CD4-positive, alpha-beta T cell treated with Interferon gamma for 1 hour (primary cell): ENCODE data around the gene PRICKLE2.

Experiments used
- DNase-seq: peaks from one replicate; pipeline ENCODE4 v3.0.0-alpha.2; 2020

PRICKLE2 gene

GRCh38 chr3:64152676-64153466 lies 72.4 kb downstream of the PRICKLE2 start:
- DNase-seq: no peak

- no peak for DNase-seq
Observed at GRCh38 chr3:64152086-64152485, 73.2 kb downstream of the PRICKLE2 start.

- DNase-seq: no peak
Observed at GRCh38 chr3:64151342-64151871, 73.9 kb downstream of the PRICKLE2 start.

GRCh38 chr3:64150623-64151207 lies 74.6 kb downstream of the PRICKLE2 start:
- DNase-seq: no peak

GRCh38 chr3:64149886-64150285 lies 75.4 kb downstream of the PRICKLE2 start:
- DNase-seq: no peak

GRCh38 chr3:64148955-64149653 lies 76.2 kb downstream of the PRICKLE2 start:
- no peak for DNase-seq

GRCh38 chr3:64147211-64147610 lies 78.1 kb downstream of the PRICKLE2 start:
- DNase-seq: no peak

- no peak for DNase-seq
Observed at GRCh38 chr3:64145438-64145837, 79.8 kb downstream of the PRICKLE2 start.

- no peak for DNase-seq
Observed at GRCh38 chr3:64144241-64144900, 80.9 kb downstream of the PRICKLE2 start.

- no peak for DNase-seq
Observed at GRCh38 chr3:64143409-64144130, 81.7 kb downstream of the PRICKLE2 start.

GRCh38 chr3:64141476-64141875 lies 83.8 kb downstream of the PRICKLE2 start:
- DNase-seq: no peak

GRCh38 chr3:64140651-64141050 lies 84.6 kb downstream of the PRICKLE2 start:
- DNase-seq: no peak

GRCh38 chr3:64138656-64139375 lies 86.5 kb downstream of the PRICKLE2 start:
- DNase-seq: no peak

- no peak for DNase-seq
Observed at GRCh38 chr3:64138046-64138445, 87.2 kb downstream of the PRICKLE2 start.

GRCh38 chr3:64134882-64135281 lies 90.4 kb downstream of the PRICKLE2 start:
- no peak for DNase-seq

GRCh38 chr3:64133987-64134386 lies 91.3 kb downstream of the PRICKLE2 start:
- DNase-seq: no peak

GRCh38 chr3:64133272-64133671 lies 92.0 kb downstream of the PRICKLE2 start:
- DNase-seq: no peak

- no peak for DNase-seq
Observed at GRCh38 chr3:64131725-64132469, 93.4 kb downstream of the PRICKLE2 start.

GRCh38 chr3:64130436-64130835 lies 94.8 kb downstream of the PRICKLE2 start:
- no peak for DNase-seq

- DNase-seq: no peak
Observed at GRCh38 chr3:64129581-64129980, 95.7 kb downstream of the PRICKLE2 start.

GRCh38 chr3:64129106-64129505 lies 96.2 kb downstream of the PRICKLE2 start:
- no peak for DNase-seq
